Neutrophil (primary cell): ENCODE results near the gene COL18A1.
A peak's percentile ranks its signal among the peaks of the same experiment; 100 is the strongest.

Experiments used
- H3K27ac ChIP-seq: fragments of 200-600 bp; sonication (generic); 2 replicates; pipeline ENCODE4 v1.5.1; 2016; ENCODE audit warnings: mild to moderate bottlenecking, moderate library complexity
- H3K27me3 ChIP-seq: fragments of 200-600 bp; sonication (generic); 2 replicates; pipeline ENCODE4 v1.6.0; 2016; ENCODE audit warnings: mild to moderate bottlenecking
- H3K36me3 ChIP-seq: fragments of 200-600 bp; sonication (generic); 2 replicates; pipeline ENCODE4 v1.5.1; 2017
- H3K4me1 ChIP-seq, 2 experiments: fragments of 200-600 bp in 1 of 2; sonication (generic) in 1 of 2; 1 replicate in 1 of 2; 2 replicates in 1 of 2; pipeline versions ENCODE4 v1.5.1 to v1.6.1; 2013 to 2016; ENCODE audit warnings: low read depth in 1 of 2, low read length in 1 of 2, mild to moderate bottlenecking in 1 of 2, moderate library complexity in 1 of 2; ENCODE audit not compliant: control insufficient read depth in 1 of 2, insufficient read depth in 1 of 2
- H3K4me3 ChIP-seq, 2 experiments: fragments of 200-600 bp in 1 of 2; sonication (generic) in 1 of 2; 1 replicate in 1 of 2; 2 replicates in 1 of 2; pipeline ENCODE4 v1.5.1; 2013 to 2016; ENCODE audit warnings: low read depth in 1 of 2, low read length in 1 of 2, mild to moderate bottlenecking in 1 of 2, moderate library complexity in 1 of 2
- H3K9me3 ChIP-seq: fragments of 200-600 bp; sonication (generic); 2 replicates; pipeline ENCODE4 v1.5.1; 2016
- TF ChIP-seq, protein P1 (sequence below): fragments of 200-600 bp; sonication (generic); IDR thresholded peaks from 2 replicates; pipeline ENCODE4 v1.5.1; 2016; ENCODE audit warnings: antibody characterized with exemption

COL18A1 gene

DNA sequence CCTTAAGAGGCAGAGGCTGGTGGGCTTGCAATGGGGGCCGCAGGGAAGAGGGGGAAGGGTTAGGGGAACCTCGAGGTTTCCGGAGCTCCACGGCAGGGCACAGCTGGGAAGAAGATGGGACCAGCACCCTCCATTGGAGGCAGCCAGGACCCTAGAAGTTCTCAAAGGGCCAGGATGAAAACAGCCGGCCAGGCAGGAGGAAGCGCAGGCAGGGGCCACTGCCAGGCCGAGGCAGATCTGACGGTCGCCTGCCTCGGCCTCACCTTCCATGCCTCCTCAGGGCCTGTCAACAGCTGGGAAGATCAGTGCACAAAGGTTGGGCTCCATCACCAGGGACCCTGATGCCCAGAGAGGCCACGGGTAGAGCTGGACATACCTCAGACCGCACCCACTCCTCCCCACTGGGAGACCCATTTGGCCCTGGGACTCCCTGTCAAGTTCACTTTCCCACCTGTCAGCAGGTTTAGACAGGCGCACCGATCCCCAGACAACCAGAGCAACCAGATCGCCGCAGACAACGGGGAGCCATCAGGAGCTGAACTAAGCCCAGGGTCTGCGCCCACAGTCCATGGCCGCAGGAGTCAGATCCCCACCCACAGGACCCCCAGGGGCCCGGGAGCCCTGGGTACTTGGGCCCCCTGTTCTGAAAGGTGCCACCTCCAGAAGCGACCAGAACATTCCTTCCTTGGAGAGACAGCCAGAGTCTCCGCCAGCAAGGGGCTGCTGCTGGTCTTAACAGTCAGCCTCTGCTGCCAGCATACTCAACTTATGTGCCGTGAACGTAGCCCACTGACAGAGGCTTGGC, 135.0 kb downstream of the COL18A1 start:
- Histone ChIP-seq H3K4me3 (peak overlapping the region; percentile 84 to 88), H3K4me1 (peaks cover 77 to 89% of the 10 kb centered on the region in 2 experiments), H3K36me3 (peaks cover 50% of the 10 kb centered on the region), H3K27me3 (no peaks in the 10 kb centered on the region), H3K9me3 (no peaks in the 10 kb centered on the region), H3K27ac (peak overlapping the region; percentile 97)
- TF ChIP-seq, protein P1, sequence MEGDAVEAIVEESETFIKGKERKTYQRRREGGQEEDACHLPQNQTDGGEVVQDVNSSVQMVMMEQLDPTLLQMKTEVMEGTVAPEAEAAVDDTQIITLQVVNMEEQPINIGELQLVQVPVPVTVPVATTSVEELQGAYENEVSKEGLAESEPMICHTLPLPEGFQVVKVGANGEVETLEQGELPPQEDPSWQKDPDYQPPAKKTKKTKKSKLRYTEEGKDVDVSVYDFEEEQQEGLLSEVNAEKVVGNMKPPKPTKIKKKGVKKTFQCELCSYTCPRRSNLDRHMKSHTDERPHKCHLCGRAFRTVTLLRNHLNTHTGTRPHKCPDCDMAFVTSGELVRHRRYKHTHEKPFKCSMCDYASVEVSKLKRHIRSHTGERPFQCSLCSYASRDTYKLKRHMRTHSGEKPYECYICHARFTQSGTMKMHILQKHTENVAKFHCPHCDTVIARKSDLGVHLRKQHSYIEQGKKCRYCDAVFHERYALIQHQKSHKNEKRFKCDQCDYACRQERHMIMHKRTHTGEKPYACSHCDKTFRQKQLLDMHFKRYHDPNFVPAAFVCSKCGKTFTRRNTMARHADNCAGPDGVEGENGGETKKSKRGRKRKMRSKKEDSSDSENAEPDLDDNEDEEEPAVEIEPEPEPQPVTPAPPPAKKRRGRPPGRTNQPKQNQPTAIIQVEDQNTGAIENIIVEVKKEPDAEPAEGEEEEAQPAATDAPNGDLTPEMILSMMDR = no peak

DNA sequence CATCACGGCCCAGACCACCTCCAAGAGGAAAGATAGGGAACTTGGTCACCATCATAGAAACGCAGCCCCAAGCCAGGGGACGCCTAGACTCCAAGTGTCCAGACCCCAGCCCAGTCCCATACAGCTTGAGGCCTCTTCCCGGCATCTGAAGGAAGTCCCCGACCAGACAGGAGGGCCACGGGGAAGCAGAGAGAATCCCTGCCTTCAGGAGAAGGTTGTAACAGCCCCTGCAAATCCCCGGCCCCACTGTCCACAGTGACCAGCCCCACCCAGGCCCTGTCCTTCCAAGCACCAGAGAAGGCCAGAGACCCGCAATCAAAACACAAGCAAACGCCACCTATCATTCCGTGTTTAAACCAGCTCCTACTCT, 135.6 kb downstream of the COL18A1 start:
- Histone ChIP-seq H3K4me3 (peak overlapping the region; percentile 84 to 88), H3K9me3 (no peaks in the 10 kb centered on the region), H3K4me1 (peaks cover 71 to 83% of the 10 kb centered on the region in 2 experiments), H3K27me3 (no peaks in the 10 kb centered on the region), H3K27ac (peak overlapping the region; percentile 97), H3K36me3 (peaks cover 46% of the 10 kb centered on the region)
- TF ChIP-seq, protein P1 = no peak

DNA sequence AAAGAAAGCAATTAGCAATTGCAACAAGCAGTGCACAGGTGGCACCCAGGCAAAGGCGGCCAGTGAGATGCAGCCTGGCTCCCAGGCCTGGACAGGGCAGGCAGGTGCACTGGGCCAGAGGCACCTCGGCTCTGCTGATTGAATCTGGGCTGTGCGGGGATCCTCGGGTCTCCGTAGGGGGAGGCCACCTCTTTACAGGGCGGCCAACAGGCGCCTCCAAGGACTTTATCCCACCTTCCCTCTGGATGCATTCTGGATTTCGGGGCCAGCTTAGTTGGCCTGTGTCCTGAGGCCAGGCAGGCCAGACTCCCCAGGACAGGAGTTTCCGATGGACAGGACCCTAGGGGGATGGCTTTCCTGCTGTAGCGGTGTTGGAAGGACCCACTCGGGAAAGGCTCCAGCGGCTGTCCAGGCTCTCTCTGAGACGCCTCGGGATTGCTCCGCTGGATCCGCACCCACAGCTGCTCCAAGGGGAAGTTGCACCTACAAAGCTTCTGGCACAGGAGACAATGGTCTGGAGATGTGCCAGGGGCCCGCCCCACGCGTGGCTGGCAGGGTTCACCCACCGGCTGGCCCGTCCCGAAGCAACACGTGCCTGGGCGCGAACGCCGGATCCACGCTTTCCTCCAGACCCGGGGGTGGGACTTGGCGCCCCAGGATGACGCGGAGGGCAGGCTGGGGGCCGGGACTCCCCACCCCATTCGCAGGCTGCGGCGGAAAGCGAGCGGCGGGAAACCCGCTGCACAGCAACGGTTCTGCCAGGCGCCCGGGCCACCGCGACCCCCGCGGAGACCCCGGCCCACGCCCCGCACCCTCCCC, 136.5 kb downstream of the COL18A1 start:
- Histone ChIP-seq H3K27ac (peak overlapping the region; percentile 97), H3K27me3 (no peaks in the 10 kb centered on the region), H3K4me1 (peaks cover 63 to 81% of the 10 kb centered on the region in 2 experiments), H3K4me3 (peak overlapping the region; percentile 84 to 88), H3K9me3 (no peaks in the 10 kb centered on the region), H3K36me3 (peaks cover 37% of the 10 kb centered on the region)
- TF ChIP-seq, protein P1 = no peak

DNA sequence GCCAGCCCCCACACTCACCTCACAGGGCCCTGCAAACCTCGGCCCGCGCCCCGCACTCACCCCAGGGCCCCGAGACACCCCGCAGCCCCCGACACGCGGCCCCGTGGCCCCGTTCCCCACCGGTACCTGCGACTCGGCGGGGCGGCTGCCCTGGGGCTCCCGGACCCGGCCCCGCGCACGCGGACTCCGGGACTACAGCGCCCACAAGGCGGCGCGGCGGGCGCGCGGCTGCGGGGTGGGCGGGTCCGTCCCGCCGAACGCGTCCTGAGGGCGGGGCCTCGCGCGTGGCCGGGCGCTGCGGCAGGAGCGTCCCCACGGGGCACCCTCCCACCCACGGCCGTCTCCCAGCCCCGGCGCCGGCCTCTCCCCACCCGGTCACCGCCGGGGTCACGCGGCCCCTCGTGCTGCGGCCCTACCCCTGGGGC, 137.3 kb downstream of the COL18A1 start, which contains the start of gene SLC19A1:
Gene SLC19A1, minus strand, starts transcription at position 199 of the 425 bp plus-strand sequence. CDS start 4,481 bp downstream, outside the sequence.
- no peaks in the 10 kb centered on the region for H3K9me3 ChIP-seq
- H3K27me3 ChIP-seq = no peaks in the 10 kb centered on the region
- TF ChIP-seq, protein P1 = peak; percentile 82
- H3K4me3 ChIP-seq = peak within 1 kb of the TSS; percentile 84 to 88
- H3K4me1 ChIP-seq = peaks cover 56 to 76% of the 10 kb centered on the region in 2 experiments
- peaks cover 29% of the 10 kb centered on the region for H3K36me3 ChIP-seq
- peak within 1 kb of the TSS; percentile 97 for H3K27ac ChIP-seq

DNA sequence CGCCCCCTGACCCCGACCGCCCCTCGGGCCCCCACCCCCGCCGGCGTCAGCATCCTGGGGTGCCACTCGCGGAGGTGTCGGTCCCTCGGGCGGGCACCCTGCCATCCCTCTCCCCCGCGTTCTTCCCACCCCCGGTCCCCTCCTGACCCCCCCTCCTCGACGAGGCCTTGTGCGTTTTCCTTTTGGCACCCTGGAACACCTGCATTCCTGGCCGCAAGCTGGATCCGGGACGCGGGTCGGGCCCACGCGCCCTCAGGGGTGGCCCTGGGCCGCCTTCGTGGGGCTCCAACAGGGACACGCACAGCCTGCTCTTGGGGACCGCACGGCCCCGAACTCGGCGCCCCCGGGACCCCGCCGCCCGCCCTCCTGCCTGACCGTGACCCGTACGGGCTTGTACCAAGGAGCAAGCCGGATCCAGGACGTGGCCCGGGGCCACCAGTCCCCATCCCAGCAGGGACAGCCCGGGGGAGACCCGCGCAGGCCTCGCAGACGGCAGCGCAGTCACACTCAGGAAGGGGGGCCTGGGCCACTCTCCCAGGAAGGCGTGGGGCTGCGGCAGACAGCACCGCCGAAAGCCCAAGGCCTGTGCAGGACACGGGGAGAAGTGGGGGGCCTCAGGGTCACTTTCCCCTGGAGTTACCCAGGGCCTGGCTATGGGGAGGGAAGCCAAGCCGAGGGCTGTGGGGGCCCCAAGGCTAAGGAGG, 137.9 kb downstream of the COL18A1 start:
- TF ChIP-seq, protein P1 = no peak
- H3K36me3 ChIP-seq = peaks cover 23% of the 10 kb centered on the region
- H3K27ac ChIP-seq = peak overlapping the region; percentile 97
- H3K9me3 ChIP-seq = no peaks in the 10 kb centered on the region
- H3K27me3 ChIP-seq = no peaks in the 10 kb centered on the region
- peak overlapping the region; percentile 84 to 88 for H3K4me3 ChIP-seq
- H3K4me1 ChIP-seq = peaks cover 54 to 72% of the 10 kb centered on the region in 2 experiments
